ENCODE data around the gene POLR2J3.
"Not testable (repeated sequence)": the region's sequence is repeated elsewhere in the genome, so short reads cannot be mapped to it uniquely, and the experiment has no call there.

The POLR2J3 gene

GRCh38 chr7:102581722-102582121 lies 9.3 kb upstream of the POLR2J3 start:
- not testable (repeated sequence) for DNase-seq

GRCh38 chr7:102578486-102578885 lies 6.1 kb upstream of the POLR2J3 start:
- DNase-seq, result not testable (repeated sequence)

DNA sequence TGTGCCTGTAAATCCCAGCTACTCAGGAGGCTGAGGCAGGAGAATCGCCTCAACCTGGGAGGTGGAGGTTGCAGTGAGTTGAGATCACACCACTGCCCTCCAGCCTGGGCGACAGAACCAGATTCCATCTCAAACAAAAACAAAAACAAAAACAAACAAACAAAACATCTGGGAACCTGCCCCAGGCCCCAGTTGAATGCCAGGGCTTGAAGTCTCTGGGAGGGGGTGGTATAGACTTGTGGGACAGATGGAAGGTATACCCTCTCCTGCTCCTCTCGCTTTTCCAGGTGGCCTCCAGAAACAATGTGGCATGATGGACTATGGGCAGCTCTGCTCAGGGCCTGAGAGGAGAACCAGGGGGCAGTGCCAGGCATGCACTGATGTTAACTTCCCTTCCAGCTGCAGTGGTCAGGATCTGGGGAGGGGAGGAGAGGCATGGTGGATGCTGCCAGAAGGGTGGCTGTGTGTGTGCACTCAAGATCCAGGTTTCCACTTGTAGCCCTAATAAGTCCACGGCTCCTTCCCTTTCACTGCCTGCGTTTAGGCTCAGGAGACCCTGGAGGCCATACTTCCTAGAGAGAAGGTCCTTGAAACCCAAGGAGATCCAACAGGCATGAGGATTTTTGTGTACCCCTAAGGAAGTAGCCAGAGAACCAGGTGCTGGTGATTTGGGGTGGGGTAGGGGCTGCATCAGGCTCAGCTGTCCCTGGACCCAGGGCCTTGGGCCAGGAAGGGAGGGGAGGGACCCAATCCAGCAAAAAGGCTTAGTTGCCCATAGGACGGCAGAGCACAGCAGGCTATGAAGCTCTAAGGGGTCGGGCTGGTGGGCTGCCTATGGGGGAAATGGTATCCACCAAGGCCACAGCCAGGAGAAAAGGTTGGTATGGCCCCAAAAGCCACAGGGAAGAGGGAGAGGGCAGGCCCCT lies 5.2 kb upstream of the POLR2J3 start:
- DNase-seq, result not testable (repeated sequence)

GRCh38 chr7:102576363-102576762 lies 4.0 kb upstream of the POLR2J3 start:
- not testable (repeated sequence) for DNase-seq

DNA sequence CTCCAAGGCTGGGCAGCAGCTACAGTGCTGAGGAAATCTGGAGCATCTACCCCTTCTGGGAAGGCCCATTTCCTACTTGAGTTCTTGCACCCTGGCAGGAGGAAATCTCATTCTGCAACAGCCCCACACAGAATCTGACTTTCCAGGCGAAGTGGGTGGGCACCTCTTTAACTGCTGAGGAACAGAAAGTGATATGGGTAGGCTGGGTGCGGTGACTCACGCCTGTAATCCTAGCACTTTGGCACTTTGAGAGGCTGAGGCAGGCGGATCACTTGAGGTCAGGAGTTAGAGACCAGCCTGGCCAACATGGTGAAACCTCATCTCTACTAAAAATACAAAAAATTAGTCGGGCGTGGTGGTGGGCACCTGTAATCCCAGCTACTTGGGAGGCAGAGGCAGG lies 2.2 kb upstream of the POLR2J3 start:
- not testable (repeated sequence) for DNase-seq

- not testable (repeated sequence) for DNase-seq
Measured at GRCh38 chr7:102568620-102569019, 3.8 kb downstream of the POLR2J3 start.

- DNase-seq, result not testable (repeated sequence)
Measured at GRCh38 chr7:102550808-102551422, 21.5 kb downstream of the POLR2J3 start, which contains the start of gene SPDYE2. TSS of gene SPDYE2 (plus strand) at chr7:102551226. CDS start at chr7:102553256, 2,030 bp downstream.

DNA sequence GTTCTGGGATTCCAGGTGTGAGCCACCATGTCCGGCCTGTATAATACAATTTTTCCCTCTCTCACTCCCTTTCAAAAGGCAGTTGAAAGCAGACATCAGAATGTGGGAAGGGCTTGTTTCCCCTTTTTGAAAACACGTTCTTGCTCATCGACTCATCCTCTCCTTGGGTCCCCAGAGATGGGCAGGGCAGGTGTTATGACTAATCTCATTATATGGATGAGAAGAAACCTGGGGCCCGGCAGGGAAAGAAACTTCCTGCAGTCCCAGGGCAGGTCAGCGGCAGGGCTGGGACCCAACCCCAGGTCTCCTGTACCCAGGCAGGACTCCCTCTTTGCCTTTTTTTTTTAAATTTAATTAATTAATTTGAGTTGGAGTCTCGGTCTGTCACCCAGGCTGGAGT lies 26.0 kb downstream of the POLR2J3 start:
- DNase-seq, result not testable (repeated sequence)

GRCh38 chr7:102545288-102545687 lies 27.1 kb downstream of the POLR2J3 start:
- not testable (repeated sequence) for DNase-seq

DNA sequence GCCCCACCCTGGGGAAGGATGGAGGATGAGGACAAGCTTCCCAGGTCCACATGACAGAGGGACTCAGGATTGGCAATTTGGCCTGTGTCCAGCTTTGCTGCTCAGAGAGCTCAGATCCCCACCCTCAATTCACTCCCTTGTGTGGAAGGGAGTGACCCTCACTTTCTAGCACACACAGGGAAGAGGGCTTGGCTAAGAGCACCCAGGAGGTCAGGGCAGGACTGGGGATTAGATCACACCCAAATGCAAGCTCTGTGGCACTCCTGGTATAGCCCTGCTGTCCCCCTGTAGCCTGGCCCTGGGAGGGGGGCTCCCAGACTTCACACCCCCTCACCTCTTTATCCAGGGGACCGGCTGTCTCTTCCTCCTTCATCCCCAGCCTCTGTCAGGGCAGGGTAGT lies 28.0 kb downstream of the POLR2J3 start:
- not testable (repeated sequence) for DNase-seq

- DNase-seq, result not testable (repeated sequence)
Measured at GRCh38 chr7:102543596-102543995, 28.8 kb downstream of the POLR2J3 start, which contains the start of gene UPK3BL2. TSS of gene UPK3BL2 (minus strand) at chr7:102543696. CDS start at chr7:102543636, 60 bp downstream.

DNA sequence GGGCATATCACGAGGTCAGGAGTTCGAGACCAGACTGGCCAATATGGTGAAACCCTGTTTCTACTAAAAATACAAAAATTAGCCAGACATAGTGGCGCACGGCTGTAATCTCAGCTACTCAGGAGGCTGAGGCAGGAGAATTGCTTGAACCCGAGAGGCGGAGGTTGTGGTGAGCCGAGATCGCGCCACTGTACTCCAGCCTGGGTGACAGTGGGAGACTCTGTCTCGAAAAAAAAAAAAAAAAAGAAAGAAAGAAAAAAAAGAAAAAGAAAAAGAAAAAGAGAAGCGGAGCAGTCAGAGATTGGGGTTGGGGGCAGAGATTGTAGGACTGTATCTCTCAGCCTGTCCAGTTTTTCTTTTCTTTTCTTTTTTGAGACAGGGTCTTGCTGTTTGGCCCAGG lies 29.6 kb downstream of the POLR2J3 start:
- DNase-seq, result not testable (repeated sequence)

DNA sequence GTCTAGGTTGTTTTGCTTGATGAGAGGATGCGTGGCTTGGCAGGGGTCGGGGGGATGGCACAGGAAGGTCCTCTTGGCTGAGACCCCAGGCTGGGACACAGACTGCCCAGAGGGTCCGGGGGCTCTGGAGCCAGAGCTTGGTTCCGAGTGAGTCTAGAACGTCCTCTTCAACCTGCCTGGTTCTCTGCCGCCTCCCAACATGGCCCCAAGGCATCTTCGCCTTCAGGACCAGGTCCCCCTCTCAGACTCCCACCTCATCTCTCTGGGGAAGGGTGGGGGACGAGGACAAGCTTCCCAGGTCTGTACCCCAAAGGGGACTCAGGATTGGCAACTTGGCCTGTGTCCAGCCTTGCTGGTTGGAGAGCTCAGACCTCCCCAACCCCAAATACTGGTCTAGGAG lies 30.3 kb downstream of the POLR2J3 start:
- not testable (repeated sequence) for DNase-seq

GRCh38 chr7:102540604-102541003 lies 31.8 kb downstream of the POLR2J3 start:
- DNase-seq, result not testable (repeated sequence)

GRCh38 chr7:102535062-102535615 lies 37.2 kb downstream of the POLR2J3 start:
- DNase-seq, result not testable (repeated sequence)

DNA sequence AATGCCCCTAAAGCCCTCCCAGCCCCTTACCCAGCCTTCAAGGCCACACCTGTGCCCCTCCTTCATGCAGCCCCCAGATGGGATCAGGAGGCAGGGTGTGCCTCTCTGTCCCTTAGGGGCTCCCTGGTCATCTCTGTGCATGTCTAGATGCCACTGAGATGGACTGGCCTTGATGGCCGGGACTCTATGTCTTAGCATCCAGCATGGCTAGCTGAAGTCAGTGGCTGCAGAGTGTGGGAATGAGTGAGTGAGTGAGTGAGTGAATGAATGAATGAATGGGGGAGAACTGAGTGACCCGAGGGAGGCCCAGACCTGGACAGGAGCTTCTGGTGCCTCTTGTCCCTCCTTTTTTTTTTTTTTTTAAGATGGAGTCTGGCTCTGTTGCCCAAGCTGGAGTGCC lies 40.3 kb downstream of the POLR2J3 start:
- DNase-seq, result not testable (repeated sequence)

- not testable (repeated sequence) for DNase-seq
Measured at GRCh38 chr7:102531583-102531982, 40.8 kb downstream of the POLR2J3 start.

GRCh38 chr7:102527822-102528793 lies 44.3 kb downstream of the POLR2J3 start:
- not testable (repeated sequence) for DNase-seq

- DNase-seq, result not testable (repeated sequence)
Measured at GRCh38 chr7:102527182-102527581, 45.2 kb downstream of the POLR2J3 start.

DNA sequence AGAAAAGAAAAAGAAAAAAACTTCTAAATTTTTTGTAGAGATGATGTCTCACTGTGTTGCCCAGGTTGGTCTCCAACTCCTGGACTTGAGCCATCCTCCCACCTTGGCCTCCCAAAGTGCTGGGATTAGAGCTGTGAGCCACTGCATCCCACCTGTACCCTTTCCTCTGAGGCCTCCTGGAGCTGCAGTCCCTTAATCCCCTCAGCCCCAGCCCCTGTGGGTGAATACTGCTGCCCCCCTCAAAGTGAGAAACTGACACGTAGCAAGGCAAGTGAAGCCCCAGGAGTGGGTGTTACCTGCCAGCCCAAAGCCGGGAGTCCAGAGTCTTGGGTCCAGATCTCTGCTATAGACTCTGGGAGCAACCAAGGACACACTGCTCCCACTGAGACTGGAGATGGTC lies 47.6 kb downstream of the POLR2J3 start:
- DNase-seq, result not testable (repeated sequence)

DNA sequence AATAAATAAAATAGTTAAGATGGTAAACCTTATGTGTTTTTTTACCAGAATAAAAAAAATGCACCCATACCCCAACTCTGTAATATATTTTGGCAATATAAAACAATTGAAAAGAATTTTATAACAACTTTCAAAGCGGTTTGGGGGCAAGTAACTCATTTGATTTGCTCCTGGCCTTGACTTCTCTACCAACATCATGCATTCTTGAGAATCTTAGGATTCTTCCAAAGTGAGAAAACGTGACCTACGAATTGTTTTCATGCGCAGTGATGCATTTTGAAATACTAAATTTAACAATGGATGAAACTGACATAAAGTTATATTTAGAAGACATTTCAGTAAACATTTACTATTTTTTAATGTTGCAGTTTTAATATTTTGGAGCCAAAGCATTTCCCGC lies 51.6 kb downstream of the POLR2J3 start:
- not testable (repeated sequence) for DNase-seq

GRCh38 chr7:102517550-102518147 lies 54.7 kb downstream of the POLR2J3 start, which contains the start of gene RASA4B:
TSS of gene RASA4B (minus strand) at chr7:102517777. CDS start at chr7:102517710, 67 bp downstream.
- DNase-seq, result peak; percentile 10

Measured in suppressor macrophage treated with lipopolysaccharide for 4 hours (primary cell).